Activated T-helper 1 cell treated with anti-CD3 and anti-CD28 coated beads, Interleukin-2, amount 50 U/mL, for 16 hours (primary cell): Measurements from ENCODE around the gene MAP2K1.
"Not testable (repeated sequence)": the region's sequence is repeated elsewhere in the genome, so short reads cannot be mapped to it uniquely, and the experiment has no call there.

Experiments used
- DNase-seq, 2 donors: peaks; one replicate each; pipeline ENCODE4 v3.0.0-alpha.2; 2020; ENCODE audit warnings: low read depth in 1 of 2, low spot score in 1 of 2

MAP2K1 gene

DNA sequence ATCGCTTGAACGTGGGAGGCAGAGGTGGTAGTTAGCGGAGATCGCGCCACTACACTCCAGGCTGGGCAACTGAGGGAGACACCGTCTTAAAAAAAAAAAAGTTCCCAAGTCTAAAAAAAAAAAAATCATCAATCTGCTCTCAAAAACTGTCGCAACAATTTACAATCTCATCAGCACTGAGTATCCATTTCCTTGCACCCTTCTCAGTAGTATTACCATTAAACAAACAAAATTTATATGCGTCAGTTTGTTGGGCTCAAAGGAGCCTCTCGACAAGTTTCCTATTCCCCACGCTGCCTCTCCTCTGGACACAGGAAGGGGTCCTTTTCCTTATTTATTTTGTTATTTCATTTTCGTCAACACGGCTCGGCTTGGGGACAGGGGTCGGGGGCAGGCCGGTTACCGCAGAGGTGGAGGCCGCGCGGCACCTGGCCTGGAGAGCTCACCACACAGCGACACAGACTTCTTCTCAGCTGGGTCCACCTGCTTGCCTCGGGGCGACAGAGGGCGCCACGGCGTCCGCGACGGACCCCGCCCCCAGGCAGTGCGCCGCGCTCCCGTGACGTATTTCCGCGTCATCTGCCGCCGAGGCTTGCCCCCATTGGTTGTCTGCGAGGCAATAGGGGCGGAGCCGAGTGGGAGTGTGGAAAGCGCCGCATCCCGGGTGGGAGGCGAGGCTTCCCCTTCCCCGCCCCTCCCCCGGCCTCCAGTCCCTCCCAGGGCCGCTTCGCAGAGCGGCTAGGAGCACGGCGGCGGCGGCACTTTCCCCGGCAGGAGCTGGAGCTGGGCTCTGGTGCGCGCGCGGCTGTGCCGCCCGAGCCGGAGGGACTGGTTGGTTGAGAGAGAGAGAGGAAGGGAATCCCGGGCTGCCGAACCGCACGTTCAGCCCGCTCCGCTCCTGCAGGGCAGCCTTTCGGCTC, at the start of gene MAP2K1:
Gene MAP2K1 (plus strand): TSS at position 709 of the 920 bp plus-strand sequence. CDS start 436 bp downstream, outside the sequence.
- peak; percentile 97 to 98 for DNase-seq

GRCh38 chr15:66348530-66348929, 38.2 kb upstream of the MAP2K1 start:
- not testable (repeated sequence) for DNase-seq

DNA sequence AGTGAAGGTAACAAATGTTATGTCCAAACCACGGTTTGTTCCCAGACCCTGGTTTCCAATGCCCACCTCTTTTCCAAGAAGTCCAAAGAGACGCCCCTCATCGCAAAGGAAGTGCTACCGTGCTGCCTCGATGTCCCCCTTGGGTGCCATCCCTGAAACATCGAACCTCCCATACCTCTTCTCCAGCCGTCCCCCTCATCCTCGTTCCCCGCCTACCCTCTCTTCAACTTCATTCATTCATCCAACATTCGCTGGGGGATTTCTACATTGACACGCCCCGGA, 30.7 kb upstream of the MAP2K1 start:
- DNase-seq = no peak

GRCh38 chr15:66356359-66357236, 30.1 kb upstream of the MAP2K1 start, which contains the start of gene TIPIN:
TIPIN (minus strand) TSS chr15:66356685; CDS start chr15:66352947, 3,738 bp downstream.
- DNase-seq = peak; percentile 94 to 95

- no peak for DNase-seq
These were observed 27.0 kb upstream of the MAP2K1 start for GRCh38 chr15:66359740-66360139.

DNA sequence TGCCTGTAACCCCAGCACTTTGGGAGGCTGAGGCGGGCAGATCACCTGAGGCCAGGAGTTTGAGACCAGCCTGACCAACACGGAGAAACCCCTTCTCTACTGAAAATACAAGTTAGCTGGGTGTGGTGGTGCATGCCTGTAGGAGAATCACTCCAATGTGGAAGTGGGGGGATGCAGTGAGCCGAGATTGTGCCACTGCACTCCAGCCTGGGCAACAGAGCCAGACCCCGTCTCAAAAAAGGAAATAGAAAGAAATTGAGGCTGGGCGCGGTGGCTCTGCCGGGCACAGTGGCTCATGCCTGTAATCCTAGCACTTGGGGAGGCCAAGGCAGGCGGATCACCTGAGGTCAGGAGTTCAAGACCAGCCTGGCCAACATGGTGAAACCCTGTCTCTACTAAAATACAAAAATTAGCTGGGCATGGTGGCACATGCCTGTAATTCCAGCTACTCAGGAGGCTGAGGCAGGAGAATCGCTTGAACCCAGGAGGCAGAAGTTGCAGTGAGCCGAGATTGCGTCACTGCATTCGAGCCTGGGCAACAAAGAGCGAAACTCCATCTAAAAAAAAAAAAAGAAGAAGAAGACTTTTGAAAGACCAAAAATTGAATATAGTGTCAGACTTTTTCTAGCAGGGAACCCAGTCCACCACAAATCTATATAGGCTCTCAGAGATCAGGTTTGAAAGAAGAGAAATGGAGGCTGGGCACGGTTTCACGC, 24.8 kb upstream of the MAP2K1 start:
- not testable (repeated sequence) for DNase-seq

DNA sequence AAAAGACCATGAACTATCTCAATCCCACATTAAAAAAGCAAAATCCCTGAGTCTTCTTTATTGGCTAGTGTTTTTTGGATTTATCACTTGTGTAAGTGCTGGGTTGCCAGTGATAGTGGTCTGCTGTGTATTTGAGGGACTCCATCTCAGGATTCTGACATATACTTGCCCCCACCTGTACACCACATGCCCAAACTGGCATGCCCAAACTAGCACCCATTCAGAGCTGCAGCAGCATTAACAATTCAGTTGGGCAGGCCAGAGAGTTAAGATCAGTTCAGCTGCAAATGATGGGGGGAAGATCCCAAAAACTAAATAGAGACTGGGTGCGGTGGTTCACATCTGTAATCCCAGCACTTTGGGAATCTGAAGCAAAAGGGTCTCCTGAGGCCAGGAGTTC, 23.9 kb upstream of the MAP2K1 start:
- no peak for DNase-seq

DNA sequence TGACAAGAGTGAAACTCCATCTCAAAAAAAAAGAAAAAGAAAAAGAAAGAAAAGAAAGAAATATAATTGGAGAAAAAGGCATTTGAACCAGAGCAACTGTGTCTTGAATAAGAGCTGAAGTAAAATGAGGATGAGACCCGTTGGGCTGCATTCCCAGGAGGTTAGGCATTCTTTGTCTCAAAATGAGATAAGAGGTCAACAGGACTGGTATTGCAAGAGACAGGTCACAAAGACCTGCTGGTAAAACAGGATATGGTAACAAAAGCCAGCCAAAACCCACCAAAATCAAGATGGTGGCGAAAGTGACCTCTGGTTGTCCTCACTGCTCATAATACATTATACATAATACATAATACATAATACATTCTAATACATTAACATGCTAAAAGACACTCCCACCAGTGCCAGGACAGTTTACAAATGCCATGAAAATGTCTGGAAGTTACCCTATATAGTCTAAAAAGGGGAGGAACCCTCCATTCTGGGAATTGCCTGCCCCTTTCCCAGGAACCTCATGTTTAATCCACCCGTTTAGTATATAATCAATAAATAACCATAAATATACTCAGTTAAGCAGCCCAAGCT, 21.7 kb upstream of the MAP2K1 start:
- no peak for DNase-seq

- DNase-seq = no peak
These were observed 16.7 kb upstream of the MAP2K1 start for GRCh38 chr15:66369773-66370651.

GRCh38 chr15:66374179-66374578, 12.5 kb upstream of the MAP2K1 start:
- DNase-seq = no peak

GRCh38 chr15:66378814-66379430, 7.8 kb upstream of the MAP2K1 start:
- DNase-seq = no peak

GRCh38 chr15:66381376-66381775, 5.3 kb upstream of the MAP2K1 start:
- DNase-seq = not testable (repeated sequence)

DNA sequence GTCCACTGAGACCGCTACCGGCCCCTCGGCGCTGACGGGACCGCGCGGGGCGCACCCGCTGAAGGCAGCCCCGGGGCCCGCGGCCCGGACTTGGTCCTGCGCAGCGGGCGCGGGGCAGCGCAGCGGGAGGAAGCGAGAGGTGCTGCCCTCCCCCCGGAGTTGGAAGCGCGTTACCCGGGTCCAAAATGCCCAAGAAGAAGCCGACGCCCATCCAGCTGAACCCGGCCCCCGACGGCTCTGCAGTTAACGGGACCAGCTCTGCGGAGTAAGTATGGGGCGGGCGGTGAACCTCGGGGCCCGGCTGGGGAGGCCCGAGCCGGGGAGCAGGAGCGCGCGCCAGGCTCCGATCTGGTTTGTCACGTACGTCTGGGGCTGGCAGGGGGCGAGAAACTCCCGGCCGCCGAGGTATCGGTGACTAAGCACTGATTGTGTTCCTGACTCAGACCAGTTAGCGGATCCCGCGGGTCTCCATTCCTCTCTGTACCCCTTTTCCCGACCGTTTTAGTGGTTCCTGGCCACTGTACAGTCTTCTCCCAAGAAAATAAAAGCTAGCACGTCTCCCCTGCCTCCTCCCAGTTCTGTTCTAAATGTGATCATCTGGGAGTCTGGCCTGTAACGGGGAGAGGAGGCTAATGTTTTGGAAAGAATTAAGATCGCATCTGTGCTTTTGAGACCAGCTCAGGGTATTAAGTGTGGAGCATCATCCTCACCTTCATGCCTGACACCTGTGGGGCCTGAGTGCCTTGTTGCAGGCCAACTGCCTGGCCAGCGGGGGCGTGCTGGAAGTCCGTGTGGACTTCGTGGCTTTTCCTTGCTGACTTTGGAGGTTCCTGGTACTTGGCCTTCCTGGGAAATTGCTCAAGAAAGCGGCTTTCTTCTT, 691 bp downstream of the MAP2K1 start:
- peak; percentile 49 to 63 for DNase-seq

DNA sequence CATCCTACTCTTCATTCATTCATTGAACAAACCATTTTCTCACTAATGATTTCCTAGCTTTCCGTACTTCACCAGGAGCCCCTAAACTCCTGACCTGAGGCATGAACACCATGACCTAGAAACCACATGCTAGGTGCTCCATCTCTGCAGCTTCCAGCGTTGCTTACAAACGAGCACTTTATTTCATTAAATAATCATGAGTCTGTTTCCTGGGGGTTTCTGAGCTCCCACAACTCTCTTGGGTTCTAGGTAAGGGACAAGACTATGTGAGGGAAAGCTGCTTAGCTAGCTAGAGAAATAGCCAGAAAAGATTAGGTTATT, 1.3 kb downstream of the MAP2K1 start:
- no peak for DNase-seq

- no peak for DNase-seq
These were observed 1.9 kb downstream of the MAP2K1 start for GRCh38 chr15:66388576-66388975.

DNA sequence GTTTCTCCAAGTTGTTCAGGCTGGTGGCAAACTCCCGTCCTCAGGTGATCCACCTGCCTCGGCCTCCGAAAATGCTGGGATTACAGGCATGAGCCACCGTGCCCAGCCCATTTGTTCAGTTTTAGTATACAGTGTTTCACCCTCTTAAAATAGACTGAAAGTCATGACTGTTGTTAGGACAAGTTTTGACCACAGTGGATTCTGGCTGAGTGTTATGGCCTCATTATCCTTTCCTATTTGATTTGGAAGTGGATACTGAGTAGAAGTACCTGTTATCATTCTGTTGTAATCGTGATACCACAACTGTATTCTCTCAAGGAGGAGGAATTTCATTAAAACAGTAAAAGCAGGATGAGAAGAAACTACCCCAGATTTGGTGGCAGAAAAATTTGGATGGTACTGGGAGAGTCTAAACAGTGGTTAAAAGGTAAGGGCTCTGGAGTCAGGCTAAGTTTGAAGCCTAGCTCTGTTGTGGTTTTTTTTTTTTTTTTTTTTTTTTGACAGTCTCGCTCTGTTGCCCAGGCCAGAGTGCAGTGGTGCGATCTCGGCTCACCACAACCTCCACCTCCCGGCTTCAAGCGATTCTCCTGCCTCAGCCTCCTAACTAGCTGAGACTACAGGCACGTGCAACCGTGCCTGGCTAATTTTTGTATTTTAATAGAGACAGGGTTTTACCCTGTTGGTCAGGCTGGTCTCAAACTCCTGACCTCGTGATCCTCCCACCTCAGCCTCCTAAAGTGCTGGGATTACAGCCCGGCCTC, 2.6 kb downstream of the MAP2K1 start:
- no peak for DNase-seq

DNA sequence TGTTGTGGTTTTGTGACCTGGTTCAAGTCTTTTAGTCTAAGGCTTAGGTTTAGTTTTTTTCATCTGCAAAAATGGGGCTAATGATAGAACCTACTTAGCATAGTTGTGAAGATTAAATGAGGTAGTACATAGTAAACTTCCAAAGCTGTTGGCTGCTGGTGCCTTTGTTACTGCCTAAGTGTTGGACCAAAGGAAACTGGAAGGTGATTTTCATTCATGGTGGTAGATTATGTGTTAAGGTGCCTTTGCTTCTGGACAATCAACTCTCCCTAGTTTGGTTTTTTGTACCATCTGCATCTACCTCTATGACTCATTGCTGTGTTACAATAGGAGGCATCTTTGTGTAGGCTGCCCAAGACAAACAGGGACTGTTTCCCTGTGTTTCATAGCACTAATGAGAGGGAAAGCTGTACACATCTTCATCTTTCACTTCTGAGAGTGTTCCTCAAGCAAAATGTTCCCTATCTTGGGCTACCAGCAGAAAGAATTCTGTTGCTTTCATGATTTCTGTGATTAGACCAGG, 3.2 kb downstream of the MAP2K1 start:
- no peak for DNase-seq

- no peak for DNase-seq
These were observed 4.0 kb downstream of the MAP2K1 start for GRCh38 chr15:66390678-66391077.
